ENCODE data around the gene PFKFB2. TPM values are rescaled to one million over a fixed set of nuclear protein-coding genes. Genes with fewer than 3 reads are reported as not detected.

The PFKFB2 gene
- total and polyA plus RNA-seq, 2 of the 8 experiments (the other 6 are each of a cell fraction or from before 2014, with no cell fraction given), result 6.7 to 19.1 TPM

- TF ChIP-seq CHD7 (IDR thresholded peaks at IDR 0.05; ENCODE audit: insufficient replicate concordance, low read length) (no peak), SP1 (IDR thresholded peaks at IDR 0.05; ENCODE audit: low read depth, low read length) (no peak), ATF2 (IDR thresholded peaks at IDR 0.05; ENCODE audit: low read length) (no peak)
- TF ChIP-seq, protein P1, sequence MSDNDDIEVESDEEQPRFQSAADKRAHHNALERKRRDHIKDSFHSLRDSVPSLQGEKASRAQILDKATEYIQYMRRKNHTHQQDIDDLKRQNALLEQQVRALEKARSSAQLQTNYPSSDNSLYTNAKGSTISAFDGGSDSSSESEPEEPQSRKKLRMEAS (IDR thresholded peaks at IDR 0.05), result no peak
These were observed 24.0 kb upstream of the PFKFB2 start (continued) for GRCh38 chr1:207028884-207029650.

Measured in H1 (cell line).